Neutrophil (primary cell): Measurements from ENCODE around the gene SPP2.

Experiments
- H3K27ac ChIP-seq: fragments of 200-600 bp; sonication (generic); 2 replicates; pipeline ENCODE4 v1.5.1; 2016; ENCODE audit warnings: mild to moderate bottlenecking, moderate library complexity
- H3K27me3 ChIP-seq: fragments of 200-600 bp; sonication (generic); 2 replicates; pipeline ENCODE4 v1.6.0; 2016; ENCODE audit warnings: mild to moderate bottlenecking
- H3K36me3 ChIP-seq: fragments of 200-600 bp; sonication (generic); 2 replicates; pipeline ENCODE4 v1.5.1; 2017
- H3K4me1 ChIP-seq, 2 experiments: fragments of 200-600 bp in 1 of 2; sonication (generic) in 1 of 2; 1 replicate in 1 of 2; 2 replicates in 1 of 2; pipeline versions ENCODE4 v1.5.1 to v1.6.1; 2013 to 2016; ENCODE audit warnings: low read depth in 1 of 2, low read length in 1 of 2, mild to moderate bottlenecking in 1 of 2, moderate library complexity in 1 of 2; ENCODE audit not compliant: control insufficient read depth in 1 of 2, insufficient read depth in 1 of 2
- H3K4me3 ChIP-seq, 2 experiments: fragments of 200-600 bp in 1 of 2; sonication (generic) in 1 of 2; 1 replicate in 1 of 2; 2 replicates in 1 of 2; pipeline ENCODE4 v1.5.1; 2013 to 2016; ENCODE audit warnings: low read depth in 1 of 2, low read length in 1 of 2, mild to moderate bottlenecking in 1 of 2, moderate library complexity in 1 of 2
- H3K9me3 ChIP-seq: fragments of 200-600 bp; sonication (generic); 2 replicates; pipeline ENCODE4 v1.5.1; 2016
- TF ChIP-seq, protein P1 (sequence below): fragments of 200-600 bp; sonication (generic); IDR thresholded peaks from 2 replicates; pipeline ENCODE4 v1.5.1; 2016; ENCODE audit warnings: antibody characterized with exemption

SPP2 gene

DNA sequence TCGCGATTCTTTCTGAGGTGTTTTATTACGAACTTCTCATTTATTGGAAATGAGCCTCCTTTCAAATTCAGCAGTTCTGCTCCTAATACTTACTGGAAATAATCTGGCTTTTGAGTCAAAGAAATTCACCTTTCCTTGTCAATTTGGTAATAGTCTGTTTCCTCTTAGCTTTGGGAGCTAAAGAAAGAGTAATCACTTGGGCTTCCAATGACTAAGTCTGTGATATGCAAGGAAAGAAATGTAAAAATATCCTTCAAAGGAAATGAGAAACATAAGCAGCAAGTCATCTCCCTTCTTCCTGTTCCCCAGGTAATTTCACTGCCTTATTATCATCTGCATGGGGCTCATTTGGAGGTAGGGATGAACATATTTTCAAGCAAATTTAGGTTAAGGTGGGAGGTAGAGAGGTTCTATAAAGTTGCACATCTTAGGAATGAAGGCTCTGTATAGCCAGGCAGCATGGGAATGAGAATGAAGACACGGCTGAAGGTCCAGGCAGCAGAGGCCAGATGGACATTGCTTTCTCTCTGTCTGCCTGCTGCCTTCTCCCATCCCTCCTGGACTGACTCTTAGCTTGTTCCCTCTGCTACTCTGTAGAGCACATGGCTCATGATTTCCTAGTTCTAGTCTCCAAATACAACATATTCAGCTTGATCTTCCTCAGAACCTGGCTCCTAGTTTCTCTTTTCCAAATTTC is 1.0 kb downstream of the SPP2 start:
- H3K27ac ChIP-seq, result no peak overlapping the region
- H3K36me3 ChIP-seq, result no peaks in the 10 kb centered on the region
- H3K4me3 ChIP-seq, result no peak overlapping the region
- H3K9me3 ChIP-seq, result no peaks in the 10 kb centered on the region
- TF ChIP-seq, protein P1, sequence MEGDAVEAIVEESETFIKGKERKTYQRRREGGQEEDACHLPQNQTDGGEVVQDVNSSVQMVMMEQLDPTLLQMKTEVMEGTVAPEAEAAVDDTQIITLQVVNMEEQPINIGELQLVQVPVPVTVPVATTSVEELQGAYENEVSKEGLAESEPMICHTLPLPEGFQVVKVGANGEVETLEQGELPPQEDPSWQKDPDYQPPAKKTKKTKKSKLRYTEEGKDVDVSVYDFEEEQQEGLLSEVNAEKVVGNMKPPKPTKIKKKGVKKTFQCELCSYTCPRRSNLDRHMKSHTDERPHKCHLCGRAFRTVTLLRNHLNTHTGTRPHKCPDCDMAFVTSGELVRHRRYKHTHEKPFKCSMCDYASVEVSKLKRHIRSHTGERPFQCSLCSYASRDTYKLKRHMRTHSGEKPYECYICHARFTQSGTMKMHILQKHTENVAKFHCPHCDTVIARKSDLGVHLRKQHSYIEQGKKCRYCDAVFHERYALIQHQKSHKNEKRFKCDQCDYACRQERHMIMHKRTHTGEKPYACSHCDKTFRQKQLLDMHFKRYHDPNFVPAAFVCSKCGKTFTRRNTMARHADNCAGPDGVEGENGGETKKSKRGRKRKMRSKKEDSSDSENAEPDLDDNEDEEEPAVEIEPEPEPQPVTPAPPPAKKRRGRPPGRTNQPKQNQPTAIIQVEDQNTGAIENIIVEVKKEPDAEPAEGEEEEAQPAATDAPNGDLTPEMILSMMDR, result no peak
- no peaks in the 10 kb centered on the region for H3K4me1 ChIP-seq
- peaks cover 4% of the 10 kb centered on the region for H3K27me3 ChIP-seq

DNA sequence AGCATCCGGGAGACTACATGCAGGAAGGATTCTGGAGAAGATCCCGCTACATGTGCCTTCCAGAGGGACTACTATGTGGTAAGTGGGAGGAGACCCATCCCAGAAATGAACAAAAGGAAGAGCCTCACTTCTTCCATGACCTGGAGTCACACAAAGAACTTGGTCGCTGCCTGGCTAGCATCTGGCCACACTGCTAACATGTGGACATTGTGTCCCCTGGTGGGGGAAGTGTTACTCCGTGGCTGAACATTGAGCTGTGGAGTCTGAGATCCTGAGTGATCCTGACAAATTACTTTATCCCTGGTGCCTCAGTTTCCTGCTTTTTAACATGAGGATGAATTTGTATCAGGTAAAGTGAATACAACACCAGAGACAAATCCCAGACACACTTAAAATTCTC is 8.4 kb downstream of the SPP2 start:
- Histone ChIP-seq H3K4me3 (no peak overlapping the region), H3K27me3 (no peaks in the 10 kb centered on the region), H3K36me3 (no peaks in the 10 kb centered on the region), H3K4me1 (no peaks in the 10 kb centered on the region), H3K27ac (no peak overlapping the region), H3K9me3 (no peaks in the 10 kb centered on the region)
- TF ChIP-seq, protein P1, result no peak

DNA sequence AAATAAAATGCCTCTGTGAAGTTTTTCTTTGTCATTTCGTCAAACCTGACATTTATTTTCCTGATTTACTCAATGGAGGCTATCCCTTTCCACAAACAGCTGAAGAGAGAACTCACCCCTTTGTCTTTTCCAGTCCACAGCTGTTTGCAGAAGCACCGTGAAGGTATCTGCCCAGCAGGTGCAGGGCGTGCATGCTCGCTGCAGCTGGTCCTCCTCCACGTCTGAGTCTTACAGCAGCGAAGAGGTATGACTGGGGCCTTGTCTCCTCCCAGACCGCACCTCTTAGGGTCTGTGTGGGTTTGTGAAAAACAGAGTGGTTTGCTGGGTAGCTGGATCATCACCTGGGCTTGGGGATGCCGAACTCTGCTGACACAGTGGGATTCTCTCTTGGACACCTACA is 9.7 kb downstream of the SPP2 start:
- Histone ChIP-seq H3K4me1 (no peaks in the 10 kb centered on the region), H3K27ac (no peak overlapping the region), H3K27me3 (no peaks in the 10 kb centered on the region), H3K9me3 (no peaks in the 10 kb centered on the region), H3K36me3 (no peaks in the 10 kb centered on the region), H3K4me3 (no peak overlapping the region)
- TF ChIP-seq, protein P1, result no peak

DNA sequence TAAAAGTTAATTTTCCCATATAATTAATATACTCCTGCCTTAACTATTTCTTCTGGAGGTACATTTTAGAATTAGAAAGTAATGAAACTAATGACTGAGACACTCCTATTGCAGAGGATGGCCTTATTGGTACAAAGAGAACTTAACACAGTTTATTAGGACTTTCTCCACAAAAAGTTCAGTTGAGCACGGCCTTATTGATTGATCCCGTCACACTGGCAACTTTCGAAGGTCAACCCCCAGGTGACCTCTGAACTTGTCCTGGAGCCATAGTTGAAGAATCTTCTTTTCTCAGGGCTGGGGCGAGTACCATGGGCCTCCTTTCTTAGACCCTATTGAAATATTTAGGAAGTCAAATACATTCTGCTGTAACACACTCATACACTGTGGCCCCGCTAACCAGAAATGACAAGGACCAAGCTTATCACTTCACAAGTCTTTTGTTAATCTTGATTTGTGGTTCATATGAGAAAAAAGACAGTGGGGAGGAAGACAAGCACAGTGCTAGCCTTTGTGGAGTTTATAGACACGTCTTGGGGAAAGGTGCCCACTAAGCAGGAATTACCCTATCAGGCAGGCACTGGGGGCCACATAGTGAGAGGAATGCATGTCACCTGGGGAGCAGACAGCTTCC is 11.2 kb downstream of the SPP2 start:
- Histone ChIP-seq H3K27me3 (no peaks in the 10 kb centered on the region), H3K4me3 (no peak overlapping the region), H3K27ac (no peak overlapping the region), H3K9me3 (no peaks in the 10 kb centered on the region), H3K4me1 (no peaks in the 10 kb centered on the region), H3K36me3 (no peaks in the 10 kb centered on the region)
- TF ChIP-seq, protein P1, result no peak

DNA sequence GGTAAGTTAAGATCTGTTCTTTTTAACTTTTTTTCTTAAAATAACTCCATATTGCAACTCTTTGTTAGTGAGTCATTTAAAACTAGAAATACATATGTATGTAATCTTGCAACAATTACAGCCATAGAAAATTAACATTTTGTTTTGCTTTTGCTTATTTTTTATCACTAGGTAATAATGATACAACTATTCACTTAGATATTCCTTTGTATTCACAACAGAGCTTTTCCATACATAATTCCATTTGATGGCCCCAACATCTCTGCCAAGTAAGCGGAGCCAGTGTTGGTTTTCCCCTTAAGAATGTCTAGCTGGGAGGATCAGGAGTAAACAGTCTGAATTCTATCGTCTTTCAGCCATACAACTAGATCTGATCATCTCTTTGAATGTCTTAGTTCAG is 16.1 kb downstream of the SPP2 start:
- H3K4me3 ChIP-seq, result no peak overlapping the region
- no peaks in the 10 kb centered on the region for H3K4me1 ChIP-seq
- no peaks in the 10 kb centered on the region for H3K27me3 ChIP-seq
- no peak overlapping the region for H3K27ac ChIP-seq
- no peaks in the 10 kb centered on the region for H3K9me3 ChIP-seq
- TF ChIP-seq, protein P1, result no peak
- no peaks in the 10 kb centered on the region for H3K36me3 ChIP-seq
